HG02610 (cell line): ENCODE results near the gene POLR1A.

Source experiments
- ATAC-seq: cut with Tn5 transposase; IDR thresholded peaks from one replicate; pipeline ENCODE4 v1.9.1; 2021; ENCODE audit warnings: mild to moderate bottlenecking, moderate library complexity; ENCODE audit not compliant: unreplicated experiment

The POLR1A gene

GRCh38 chr2:85987266-85988174 lies 118.2 kb downstream of the POLR1A start:
- no peak for ATAC-seq

GRCh38 chr2:85986121-85986520 lies 119.6 kb downstream of the POLR1A start:
- ATAC-seq, result no peak

GRCh38 chr2:85984788-85985187 lies 120.9 kb downstream of the POLR1A start:
- no peak for ATAC-seq

- ATAC-seq, result no peak
Measured at GRCh38 chr2:85983766-85984165, 121.9 kb downstream of the POLR1A start.

- no peak for ATAC-seq
Measured at GRCh38 chr2:85981579-85982247, 124.0 kb downstream of the POLR1A start.

DNA sequence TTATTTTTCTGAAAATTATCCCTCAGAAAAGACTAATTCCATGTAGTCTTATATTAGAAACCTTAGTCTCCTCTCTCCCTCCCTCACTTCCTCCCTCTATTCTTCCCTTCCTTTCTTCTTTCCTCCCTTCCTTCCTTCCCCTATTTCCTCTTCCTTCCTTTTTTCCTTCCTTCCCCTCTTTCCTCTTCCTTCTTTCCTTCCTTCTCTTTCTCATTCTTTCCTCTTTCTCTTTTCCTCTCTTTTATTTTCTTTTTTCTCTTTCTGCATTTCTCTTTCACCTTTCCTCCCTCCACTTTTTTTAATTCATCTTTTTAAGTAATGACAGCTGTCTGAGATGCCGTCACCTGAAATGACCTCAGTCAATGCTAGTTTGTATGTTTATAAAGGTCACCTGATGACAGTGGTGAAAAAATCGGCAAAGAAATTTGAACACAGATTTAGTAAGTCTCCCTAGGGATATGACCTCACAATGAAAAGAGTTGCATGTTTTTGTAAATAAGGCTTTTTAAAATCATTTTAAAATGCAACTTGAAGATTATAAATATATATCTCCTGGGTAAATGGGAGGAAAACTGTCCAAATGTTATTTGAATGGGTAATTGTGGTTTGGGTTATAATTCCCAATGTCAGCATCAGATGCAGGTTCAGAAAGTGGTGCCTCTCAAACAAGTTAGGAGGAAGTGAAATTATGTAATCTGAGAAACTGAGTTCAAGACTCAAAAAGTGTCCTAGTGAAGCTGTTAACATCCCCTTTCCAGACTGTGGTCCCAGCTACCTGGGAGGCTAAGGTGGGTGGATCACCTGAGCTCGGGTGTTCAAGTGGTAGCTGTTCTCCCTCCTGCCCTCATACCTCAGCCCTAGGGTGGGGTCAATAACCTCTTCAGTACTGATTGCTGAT lies 126.6 kb downstream of the POLR1A start:
- no peak for ATAC-seq

DNA sequence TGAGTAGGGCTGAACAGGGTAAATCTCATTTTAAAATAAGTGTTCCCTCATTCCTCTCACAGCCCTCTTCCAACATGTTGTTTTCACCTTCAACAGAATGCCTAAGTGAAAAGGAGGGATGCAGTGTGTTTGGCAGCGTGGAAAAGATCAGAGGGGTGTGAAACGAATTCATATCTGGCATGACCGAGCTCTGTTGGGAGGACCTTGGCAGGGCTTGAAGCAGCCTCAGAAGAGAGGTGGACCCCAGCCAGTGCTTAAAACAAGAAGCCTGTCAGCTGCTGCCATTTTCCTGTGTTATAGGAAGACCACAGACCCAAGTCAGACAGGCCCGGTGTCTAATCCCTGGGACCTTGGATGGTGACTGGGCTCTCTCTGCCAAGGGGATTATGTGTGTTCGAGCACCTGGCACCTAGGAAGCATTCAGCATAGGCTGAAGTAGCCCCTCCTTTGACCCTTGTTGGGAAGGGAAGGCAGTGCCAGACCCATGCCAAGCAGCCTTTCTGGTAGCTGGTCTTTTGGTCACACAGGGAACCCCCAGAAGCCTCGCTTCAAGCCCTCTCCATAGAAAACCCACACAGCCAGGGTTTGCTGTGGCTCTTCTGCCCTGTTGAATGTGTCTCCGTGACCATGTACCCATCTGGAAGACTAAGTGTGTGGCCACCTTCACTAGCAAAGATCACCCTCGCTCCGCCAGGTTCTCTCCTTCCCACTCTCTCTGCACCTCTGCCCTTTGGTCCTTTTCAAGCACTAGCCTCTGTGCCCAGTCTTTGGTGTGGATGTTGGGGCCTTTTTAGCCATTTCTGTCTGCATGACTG lies 129.4 kb downstream of the POLR1A start:
- no peak for ATAC-seq

- no peak for ATAC-seq
Measured at GRCh38 chr2:85975581-85975980, 130.1 kb downstream of the POLR1A start.

GRCh38 chr2:85974390-85974789 lies 131.3 kb downstream of the POLR1A start:
- no peak for ATAC-seq

DNA sequence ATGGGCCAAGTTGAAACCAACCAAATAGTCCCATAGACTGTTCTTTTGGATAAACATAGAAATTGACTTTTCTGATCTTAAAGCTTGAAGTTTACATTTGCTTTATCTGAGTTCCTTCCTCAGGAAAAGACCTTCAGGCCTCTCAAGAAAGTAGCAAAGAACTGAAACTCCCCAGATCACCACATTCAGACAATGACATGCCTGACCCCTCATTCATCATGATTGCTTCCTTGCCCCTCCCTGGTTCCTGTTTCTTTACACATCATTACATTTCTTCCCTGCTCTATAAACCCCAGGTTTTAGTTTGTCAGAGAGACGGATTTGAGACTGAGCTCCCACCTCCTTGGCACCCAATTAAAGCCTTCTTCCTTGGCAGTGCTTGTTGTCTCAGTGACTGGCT lies 133.3 kb downstream of the POLR1A start:
- no peak for ATAC-seq

DNA sequence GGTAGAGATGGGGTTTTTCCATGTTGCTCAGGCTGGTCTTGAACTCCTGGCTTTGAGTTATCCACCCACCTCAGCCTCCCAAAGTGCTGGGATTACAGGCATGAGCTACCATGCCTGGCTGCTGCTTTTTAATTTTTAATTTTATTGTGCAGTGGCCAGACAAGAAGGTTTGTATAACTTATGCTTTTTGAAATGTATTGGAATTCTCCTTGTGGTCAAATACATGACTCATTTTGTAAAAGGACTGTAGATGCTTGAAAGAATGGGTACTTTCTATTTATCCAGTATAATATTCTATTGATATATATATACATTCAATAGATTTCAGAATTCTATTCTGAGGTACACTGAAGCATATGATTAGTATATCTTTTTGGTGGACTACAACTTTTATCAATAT lies 134.3 kb downstream of the POLR1A start:
- ATAC-seq, result no peak
